H1 (cell line): ENCODE measurements around the gene ST8SIA2. TPM values are rescaled to one million over a fixed set of nuclear protein-coding genes. Genes with fewer than 3 reads are reported as not detected.

Source experiments
- CTCF ChIA-PET: fragments of 300-600 bp; sonication (Branson Sonifier 250); formaldehyde crosslinking; loops from one replicate; lab custom pipeline; 2021; ENCODE audit not compliant: partially characterized antibody; lab: Charles Lee
- POLR2A ChIA-PET: fragments of 300-600 bp; sonication (Branson Sonifier 250); formaldehyde crosslinking; loops from one replicate; lab custom pipeline; 2021; ENCODE audit warnings: inconsistent platforms; ENCODE audit not compliant: partially characterized antibody; lab: Charles Lee
- DNase-seq, 2 experiments: peaks; one replicate each; pipeline versions ENCODE4 v3.0.0 to v3.0.0-alpha.2; 2010 to 2022; ENCODE audit warnings: low spot score in 2 of 2, low read depth in 1 of 2, mixed read lengths in 1 of 2
- FAIRE-seq: peaks from 2 replicates; lab custom pipeline; 2011; peaks lifted over from hg19 to GRCh38; lab: Jason Lieb, UNC
- H2AFZ ChIP-seq: 2 replicates; pipeline ENCODE4 v1.8.1; 2012; ENCODE audit warnings: low read length, inconsistent platforms
- H2AK5ac ChIP-seq: 2 replicates; pipeline ENCODE4 v1.6.1; 2013; ENCODE audit warnings: low read depth, low read length
- H2BK120ac ChIP-seq: replicated peaks from 2 replicates; pipeline ENCODE3; 2013; ENCODE audit warnings: low read depth, low read length, inconsistent platforms
- H2BK12ac ChIP-seq: 2 replicates; pipeline ENCODE4 v1.6.1; 2013; ENCODE audit warnings: low read depth, low read length
- H2BK15ac ChIP-seq: 2 replicates; pipeline ENCODE4 v1.6.1; 2013; ENCODE audit warnings: low read length
- H2BK20ac ChIP-seq: 2 replicates; pipeline ENCODE4 v1.6.1; 2013; ENCODE audit warnings: low read length
- H2BK5ac ChIP-seq: 2 replicates; pipeline ENCODE4 v1.6.1; 2013; ENCODE audit warnings: low read depth, low read length
- H3K14ac ChIP-seq: 2 replicates; pipeline ENCODE4 v1.6.1; 2013; ENCODE audit warnings: inconsistent platforms; ENCODE audit not compliant: insufficient read length
- H3K18ac ChIP-seq: 2 replicates; pipeline ENCODE4 v1.6.1; 2013; ENCODE audit warnings: low read length; ENCODE audit errors: extremely low read depth
- H3K23ac ChIP-seq: 2 replicates; pipeline ENCODE4 v1.6.1; 2013; ENCODE audit warnings: inconsistent platforms; ENCODE audit not compliant: insufficient read length
- H3K23me2 ChIP-seq: 2 replicates; pipeline ENCODE4 v1.6.1; 2013; ENCODE audit warnings: low read depth, low read length
- H3K27ac ChIP-seq: 2 replicates; pipeline ENCODE4 v1.6.1; 2011; ENCODE audit warnings: low read depth, low read length, inconsistent platforms
- H3K27me3 ChIP-seq, 4 experiments: replicated peaks in 1 of 4; 1 replicate in 1 of 4; 2 replicates in 3 of 4; pipeline versions ENCODE4 v1.6.1 to v1.8.1; 2011 to 2013; ENCODE audit warnings: low read length in 3 of 4, mild to moderate bottlenecking in 3 of 4, inconsistent platforms in 2 of 4, mixed read lengths in 2 of 4, moderate library complexity in 1 of 4; ENCODE audit not compliant: control insufficient read depth in 3 of 4, insufficient read depth in 3 of 4; ENCODE audit errors: extremely low read depth in 1 of 4
- H3K36me3 ChIP-seq, 4 experiments: 2 replicates each; pipeline versions ENCODE4 v1.6.1 to v1.8.1; 2011 to 2013; ENCODE audit warnings: mild to moderate bottlenecking in 4 of 4, low read length in 3 of 4, moderate library complexity in 2 of 4, control low read depth in 1 of 4, inconsistent platforms in 1 of 4; ENCODE audit not compliant: insufficient read depth in 4 of 4, control insufficient read depth in 2 of 4
- H3K4ac ChIP-seq: replicated peaks from 2 replicates; pipeline ENCODE3; 2013; ENCODE audit warnings: low read length, low read depth, mixed read lengths, inconsistent platforms; ENCODE audit not compliant: insufficient read length
- H3K4me1 ChIP-seq, 4 experiments: replicated peaks in 1 of 4; 1 replicate in 1 of 4; 2 replicates in 3 of 4; pipeline versions ENCODE4 v1.6.1 to v1.8.1; 2011 to 2013; ENCODE audit warnings: low read length in 3 of 4, inconsistent platforms in 2 of 4, mixed read lengths in 1 of 4; ENCODE audit not compliant: insufficient read depth in 4 of 4, control insufficient read depth in 3 of 4
- H3K4me2 ChIP-seq, 2 experiments: 2 replicates each; pipeline versions ENCODE4 v1.6.1 to v1.8.1; 2011 to 2013; ENCODE audit warnings: low read depth in 2 of 2, low read length in 2 of 2, control low read depth in 1 of 2, inconsistent platforms in 1 of 2, mild to moderate bottlenecking in 1 of 2; ENCODE audit not compliant: insufficient read depth in 1 of 2
- H3K4me3 ChIP-seq, 4 experiments: fragments of 200-600, 300-600 bp in 1 of 4; sonication (generic), shearing (Covaris generic), sonication (Bioruptor Twin) in 1 of 4; 2 replicates each; pipeline versions ENCODE4 v1.5.1 to v1.8.1; 2011 to 2016; ENCODE audit warnings: low read length in 4 of 4, low read depth in 3 of 4, control low read depth in 2 of 4, inconsistent platforms in 2 of 4, mild to moderate bottlenecking in 2 of 4, mixed read lengths in 1 of 4, moderate library complexity in 1 of 4; ENCODE audit not compliant: insufficient read depth in 2 of 4; ENCODE audit errors: extremely low read depth in 1 of 4
- H3K56ac ChIP-seq: replicated peaks from 2 replicates; pipeline ENCODE3; 2013; ENCODE audit warnings: low read depth, mild to moderate bottlenecking, mixed read lengths, low read length, inconsistent platforms; ENCODE audit not compliant: insufficient read length
- H3K79me1 ChIP-seq: 2 replicates; pipeline ENCODE4 v1.6.1; 2013; ENCODE audit warnings: low read depth, low read length, control low read depth
- H3K79me2 ChIP-seq, 2 experiments: 2 replicates each; pipeline versions ENCODE4 v1.6.1 to v1.8.1; 2012 to 2013; ENCODE audit warnings: low read length in 2 of 2, mild to moderate bottlenecking in 2 of 2, inconsistent platforms in 1 of 2; ENCODE audit not compliant: insufficient read depth in 2 of 2, control insufficient read depth in 1 of 2
- H3K9ac ChIP-seq, 4 experiments: replicated peaks in 1 of 4; 1 replicate in 1 of 4; 2 replicates in 3 of 4; pipeline versions ENCODE4 v1.6.1 to v1.8.1; 2011 to 2013; ENCODE audit warnings: low read depth in 3 of 4, low read length in 3 of 4, control low read depth in 2 of 4, mild to moderate bottlenecking in 2 of 4, moderate library complexity in 2 of 4, inconsistent platforms in 1 of 4; ENCODE audit errors: extremely low read depth in 1 of 4
- H3K9me3 ChIP-seq, 2 experiments: 2 replicates each; pipeline versions ENCODE4 v1.6.1 to v1.8.1; 2012 to 2013; ENCODE audit warnings: mild to moderate bottlenecking in 2 of 2, moderate library complexity in 2 of 2, control low read depth in 1 of 2, inconsistent platforms in 1 of 2, low read depth in 1 of 2, low read length in 1 of 2, mixed read lengths in 1 of 2; ENCODE audit not compliant: insufficient read depth in 2 of 2
- H4K20me1 ChIP-seq, 2 experiments: replicated peaks in 1 of 2; 2 replicates each; pipeline versions ENCODE3 to v1.8.1; 2011 to 2013; ENCODE audit warnings: inconsistent platforms in 2 of 2, low read length in 2 of 2, mild to moderate bottlenecking in 1 of 2; ENCODE audit not compliant: insufficient read depth in 2 of 2, control insufficient read depth in 1 of 2
- H4K5ac ChIP-seq: 2 replicates; pipeline ENCODE4 v1.6.1; 2013; ENCODE audit warnings: low read length, low read depth, mixed read lengths, inconsistent platforms; ENCODE audit not compliant: insufficient read length
- H4K8ac ChIP-seq: 2 replicates; pipeline ENCODE4 v1.8.0; 2013; ENCODE audit warnings: mild to moderate bottlenecking, moderate library complexity, low read length, inconsistent platforms; ENCODE audit not compliant: insufficient read depth; ENCODE audit errors: extremely low read depth
- H4K91ac ChIP-seq: replicated peaks from 2 replicates; pipeline ENCODE3; 2013; ENCODE audit warnings: low read length, mixed read lengths, inconsistent platforms; ENCODE audit not compliant: insufficient read length
- ASH2L ChIP-seq: fragments of 200-600, 300-600 bp; sonication (generic); IDR thresholded peaks from one replicate; pipeline ENCODE4 v1.7.1; 2017; ENCODE audit warnings: low read length
- CHD2 ChIP-seq: IDR thresholded peaks from 2 replicates; pipeline ENCODE4 v1.6.1; 2012; ENCODE audit warnings: low read length, improper control_type of control experiment
- EGR1 ChIP-seq: IDR thresholded peaks from 2 replicates; pipeline ENCODE4 v1.6.1; 2011; ENCODE audit warnings: low read depth, low read length, borderline replicate concordance
- JUN ChIP-seq: IDR thresholded peaks from 2 replicates; pipeline ENCODE4 v1.6.1; 2011; ENCODE audit warnings: low read depth, mild to moderate bottlenecking, improper control_type of control experiment, low read length
- NANOG ChIP-seq: IDR thresholded peaks from 2 replicates; pipeline ENCODE4 v1.6.1; 2011; ENCODE audit warnings: low read length, low read depth, mild to moderate bottlenecking, inconsistent platforms; ENCODE audit not compliant: insufficient read depth, poor library complexity, severe bottlenecking
- POLR2A ChIP-seq, 2 experiments: IDR thresholded peaks; 1 replicate in 1 of 2; 2 replicates in 1 of 2; pipeline ENCODE4 v1.6.1; 2011; ENCODE audit warnings: low read depth in 2 of 2, low read length in 2 of 2, mild to moderate bottlenecking in 2 of 2; ENCODE audit errors: control extremely low read depth in 1 of 2
- RAD21 ChIP-seq, 2 experiments: IDR thresholded peaks in 1 of 2; conservative IDR thresholded peaks in 1 of 2; 2 replicates each; pipeline ENCODE4 v1.6.1; 2011; ENCODE audit warnings: low read depth in 2 of 2, low read length in 2 of 2, improper control_type of control experiment in 1 of 2, inconsistent platforms in 1 of 2, mild to moderate bottlenecking in 1 of 2, moderate library complexity in 1 of 2
- SIRT6 ChIP-seq: IDR thresholded peaks from one replicate; pipeline ENCODE4 v1.7.1; 2012; ENCODE audit warnings: low read length, inconsistent platforms
- SIX5 ChIP-seq: IDR thresholded peaks from 2 replicates; pipeline ENCODE4 v1.6.1; 2011; ENCODE audit warnings: mild to moderate bottlenecking, low read depth, low read length
- SP1 ChIP-seq: IDR thresholded peaks from 2 replicates; pipeline ENCODE4 v1.6.1; 2011; ENCODE audit warnings: low read depth, low read length
- SP2 ChIP-seq: IDR thresholded peaks from 2 replicates; pipeline ENCODE4 v1.6.1; 2012; ENCODE audit warnings: mild to moderate bottlenecking, low read length, inconsistent platforms
- SRF ChIP-seq: IDR thresholded peaks from 2 replicates; pipeline ENCODE4 v1.6.1; 2011; ENCODE audit warnings: mild to moderate bottlenecking, low read depth, low read length, moderate library complexity
- WGBS, 2 experiments: shearing (Covaris generic) in 1 of 2; methylation state at CpG; one replicate each; pipeline versions ENCODE4 v1.1.6 to v1.1.7; 2013 to 2015; ENCODE audit warnings: low lambda C conversion rate in 2 of 2, mixed read lengths in 2 of 2, inconsistent platforms in 1 of 2, low coverage in 1 of 2, missing lambda C conversion rate in 1 of 2; ENCODE audit not compliant: insufficient replicate concordance in 2 of 2, insufficient coverage in 1 of 2, insufficient read length in 1 of 2; ENCODE audit errors: extremely low coverage in 1 of 2, missing lambda C conversion rate in 1 of 2; 5-methylcytosine and 5-hydroxymethylcytosine counted together
- polyA plus RNA-seq, 7 experiments: library from polyadenylated mRNA; depleted of rRNA in 3 of 7; stranded (reverse) in 5 of 7; unstranded in 2 of 7; fragments of >200 nt in 5 of 7; fragments of 200-250 nt in 2 of 7; gene quantifications; 1 replicate in 5 of 7; 2 replicates in 1 of 7; 4 replicates in 1 of 7; pipeline versions ENCODE4 v1.2.1 to v1.2.3, GENCODE V29; 2011 to 2013; ENCODE audit warnings: missing spikeins in 2 of 7, mixed read lengths in 2 of 7
- total RNA-seq: library from RNA; stranded (reverse); fragmentation: NEBNext Ultra II Directional; extraction: Animal tissue kit (Norgen Biotek cat#: 25700); gene quantifications from 2 replicates; pipeline ENCODE4 v1.2.1, GENCODE V29; 2021

Gene ST8SIA2
- total and polyA plus RNA-seq, 2 of the 8 experiments (the other 6 are each of a cell fraction or from before 2014, with no cell fraction given) = 3.0 to 4.5 TPM

DNA sequence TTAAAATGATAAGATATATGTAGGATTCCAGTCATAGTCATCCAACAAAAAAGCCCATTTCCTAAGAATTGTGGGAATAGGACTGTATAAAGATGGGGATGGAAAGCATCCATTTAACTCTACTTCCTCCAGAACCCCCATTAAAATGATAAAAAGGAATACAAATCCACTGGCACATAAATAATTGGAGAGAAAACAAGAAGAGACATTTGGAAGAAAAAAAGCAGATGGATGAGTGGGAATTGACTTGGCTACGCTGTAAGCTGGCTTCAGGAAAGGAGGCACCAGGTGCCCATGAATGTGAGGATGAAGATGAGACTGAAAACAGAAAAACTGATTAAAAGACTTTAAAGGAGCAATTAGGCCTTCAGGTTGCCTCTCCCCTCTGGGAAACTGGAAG lies 91.8 kb downstream of the ST8SIA2 start:
- Histone ChIP-seq H2AFZ (no peak overlapping the region), H2AK5ac (no peak overlapping the region), H2BK15ac (no peak overlapping the region), H4K91ac (no peak overlapping the region), H3K4me2 (no peak overlapping the region), H2BK20ac (no peak overlapping the region), H3K4me1 (no peaks in the 10 kb centered on the region), H2BK120ac (no peak overlapping the region), H3K18ac (no peak overlapping the region), H3K23ac (no peak overlapping the region), H3K9ac (no peak overlapping the region), H4K20me1 (no peaks in the 10 kb centered on the region), H3K79me1 (no peaks in the 10 kb centered on the region), H2BK12ac (no peak overlapping the region), H4K8ac (no peak overlapping the region), H3K4me3 (no peak overlapping the region), H2BK5ac (no peak overlapping the region), H3K4ac (no peak overlapping the region), H3K36me3 (no peaks in the 10 kb centered on the region), H3K9me3 (no peaks in the 10 kb centered on the region), H3K23me2 (no peaks in the 10 kb centered on the region; the same call in 1 of the 2 replicates), H3K27ac (no peak overlapping the region), H3K27me3 (no peaks in the 10 kb centered on the region), H4K5ac (no peak overlapping the region), H3K14ac (no peak overlapping the region), H3K56ac (no peak overlapping the region), H3K79me2 (no peaks in the 10 kb centered on the region)
- DNase-seq (no peak), FAIRE-seq (no peak)
- CTCF ChIA-PET = interaction anchor here (0.9 to 1.8 kb wide), 2 partner anchors 8 to 12 kb away, joined by 3 read pairs; no protein-coding TSS in a partner anchor
- POLR2A ChIA-PET = no interaction called here
- 85% methylated on average over 1 of the region's 1 CpG; no CpG with 5 or more reads in 1 of the 2 experiments for WGBS, 2 experiments
- no peak for TF ChIP-seq SRF
- no peak for TF ChIP-seq EGR1
- TF ChIP-seq SP1 = no peak
- no peak for TF ChIP-seq ASH2L
- TF ChIP-seq RAD21 (IDR thresholded peaks at IDR 0.05 in 1 of 2, conservative IDR thresholded peaks at IDR 0.05 in 1 of 2; ENCODE audit: low read depth in 2 of 2, low read length in 2 of 2) = no peak
- no peak for TF ChIP-seq SP2
- TF ChIP-seq JUN = no peak
- TF ChIP-seq NANOG = no peak
- TF ChIP-seq CHD2 = no peak
- TF ChIP-seq POLR2A (IDR thresholded peaks at IDR 0.05; ENCODE audit: control extremely low read depth in 1 of 2, low read depth in 2 of 2, low read length in 2 of 2) = no peak
- no peak for TF ChIP-seq SIX5
- TF ChIP-seq SIRT6 = no peak
